PC-9 (cell line): ENCODE measurements around the gene TEX51. TPM values are rescaled to one million over a fixed set of nuclear protein-coding genes. Genes with fewer than 3 reads are reported as not detected.

Source experiments
- BruUV-seq: library from RNA; stranded (reverse); fragments of 400-500 nt; replicated peaks from 2 replicates; lab custom pipeline; 2021; lab: Mats Ljungman, UMichigan
- CTCF ChIA-PET: fragments of 300-600 bp; sonication (Branson Sonifier 250); formaldehyde crosslinking; loops from one replicate; lab custom pipeline; 2022; ENCODE audit warnings: antibody characterized with exemption; lab: Charles Lee
- POLR2A ChIA-PET: fragments of 300-600 bp; sonication (Branson Sonifier 250); formaldehyde crosslinking; loops from one replicate; lab custom pipeline; 2022; ENCODE audit warnings: antibody characterized with exemption; ENCODE audit not compliant: unreplicated experiment; lab: Charles Lee
- DNase-seq, 2 experiments: peaks; one replicate each; pipeline versions ENCODE4 v3.0.0 to v3.0.0-alpha.2; 2015 to 2022; ENCODE audit warnings: mixed read lengths in 1 of 2
- H2AFZ ChIP-seq: fragments of 200-600 bp; sonication (generic); 2 replicates; pipeline ENCODE4 v1.8.1; 2017; ENCODE audit warnings: antibody characterized with exemption
- H3F3A ChIP-seq: fragments of 200-600 bp; sonication (generic); 2 replicates; pipeline ENCODE4 v1.8.1; 2017; ENCODE audit warnings: antibody characterized with exemption, mild to moderate bottlenecking, low read depth; ENCODE audit not compliant: insufficient read depth
- H3K27ac ChIP-seq: fragments of 200-600 bp; sonication (generic); 2 replicates; pipeline ENCODE4 v1.6.1; 2016; ENCODE audit warnings: mixed run types
- H3K27me3 ChIP-seq: fragments of 200-600 bp; sonication (generic); 2 replicates; pipeline ENCODE4 v1.6.1; 2016; ENCODE audit warnings: low read depth, mixed run types; ENCODE audit not compliant: insufficient read depth
- H3K36me3 ChIP-seq: fragments of 200-600 bp; sonication (generic); 2 replicates; pipeline ENCODE4 v1.6.1; 2016; ENCODE audit warnings: low read depth, mixed run types
- H3K4me1 ChIP-seq: fragments of 200-600 bp; sonication (generic); replicated peaks from 2 replicates; pipeline ENCODE4 v1.6.1; 2016; ENCODE audit warnings: mixed run types; ENCODE audit not compliant: insufficient read depth
- H3K4me2 ChIP-seq: fragments of 200-600 bp; sonication (generic); 2 replicates; pipeline ENCODE4 v1.6.1; 2017; ENCODE audit warnings: mixed run types
- H3K4me3 ChIP-seq: fragments of 200-600 bp; sonication (generic); 2 replicates; pipeline ENCODE4 v1.6.1; 2016; ENCODE audit warnings: mixed run types
- H3K79me2 ChIP-seq: fragments of 200-600 bp; sonication (generic); 2 replicates; pipeline ENCODE4 v1.6.1; 2017; ENCODE audit warnings: low read depth, mixed run types
- H3K9me2 ChIP-seq: fragments of 200-600 bp; sonication (generic); 2 replicates; pipeline ENCODE4 v1.8.1; 2017; ENCODE audit warnings: mild to moderate bottlenecking; ENCODE audit not compliant: insufficient read depth
- H3K9me3 ChIP-seq: fragments of 200-600 bp; sonication (generic); 2 replicates; pipeline ENCODE4 v1.8.1; 2016; ENCODE audit warnings: low read depth; ENCODE audit not compliant: insufficient read depth
- H4K20me1 ChIP-seq: fragments of 200-600 bp; sonication (generic); 2 replicates; pipeline ENCODE4 v1.8.1; 2017; ENCODE audit not compliant: insufficient read depth
- EZH2 ChIP-seq: fragments of 200-600 bp; sonication (generic); IDR thresholded peaks from 2 replicates; pipeline ENCODE4 v1.8.0; 2017; ENCODE audit warnings: antibody characterized with exemption, low read depth
- intact Hi-C: fragments of 100-400 bp; cut with micrococcal nuclease; formaldehyde crosslinking; loops from one replicate; pipeline ENCODE4 v1.10.0; 2022; ENCODE audit not compliant: unreplicated experiment
- total RNA-seq: library from RNA; stranded (reverse); gene quantifications from 2 replicates; pipeline ENCODE4 v1.2.3, GENCODE V29; 2021
- TF ChIP-seq, protein P1 (sequence below): fragments of 200-600 bp; sonication (generic); conservative IDR thresholded peaks from 2 replicates; pipeline ENCODE4 v1.6.1; 2017; ENCODE audit warnings: mixed run types, antibody characterized with exemption, mild to moderate bottlenecking, moderate library complexity

The TEX51 gene
- total RNA-seq, 1 experiment from 2014 or later = not detected

DNA sequence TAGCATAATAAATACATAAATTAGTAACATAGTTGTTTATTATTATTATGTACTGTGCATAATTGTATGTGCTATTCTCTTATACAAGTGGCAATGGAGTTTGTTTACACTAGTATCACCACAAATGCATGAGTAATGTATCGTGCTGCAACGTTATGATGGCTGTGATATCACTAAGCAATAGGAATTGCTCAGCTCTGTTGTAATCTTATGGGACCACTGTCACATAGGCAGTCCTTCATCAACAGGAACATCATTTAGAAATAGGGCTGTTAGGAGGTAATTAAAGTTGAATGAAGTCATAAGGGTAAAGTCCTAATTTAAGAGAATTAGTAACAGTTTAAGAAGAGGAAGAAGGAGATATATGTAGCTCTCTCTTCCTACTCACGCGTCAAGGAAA is 33.8 kb downstream of the TEX51 start:
- CTCF ChIA-PET = no interaction called here
- no peaks in the 10 kb centered on the region for H3K36me3 ChIP-seq
- no peaks in the 10 kb centered on the region for H3K4me1 ChIP-seq
- H2AFZ ChIP-seq = no peak overlapping the region
- no peak overlapping the region for H3K4me2 ChIP-seq
- H3K79me2 ChIP-seq = no peaks in the 10 kb centered on the region
- POLR2A ChIA-PET = no interaction called here
- H4K20me1 ChIP-seq = no peaks in the 10 kb centered on the region
- no peak overlapping the region for H3K4me3 ChIP-seq
- H3K9me3 ChIP-seq = no peaks in the 10 kb centered on the region
- BruUV-seq = no TSS peak
- H3K27me3 ChIP-seq = peaks cover 50% of the 10 kb centered on the region
- H3K9me2 ChIP-seq = no peaks in the 10 kb centered on the region
- no peak for DNase-seq
- no peaks in the 10 kb centered on the region for H3F3A ChIP-seq
- no peak overlapping the region for H3K27ac ChIP-seq
- no peak for TF ChIP-seq EZH2
- intact Hi-C loops = no loop called here

DNA sequence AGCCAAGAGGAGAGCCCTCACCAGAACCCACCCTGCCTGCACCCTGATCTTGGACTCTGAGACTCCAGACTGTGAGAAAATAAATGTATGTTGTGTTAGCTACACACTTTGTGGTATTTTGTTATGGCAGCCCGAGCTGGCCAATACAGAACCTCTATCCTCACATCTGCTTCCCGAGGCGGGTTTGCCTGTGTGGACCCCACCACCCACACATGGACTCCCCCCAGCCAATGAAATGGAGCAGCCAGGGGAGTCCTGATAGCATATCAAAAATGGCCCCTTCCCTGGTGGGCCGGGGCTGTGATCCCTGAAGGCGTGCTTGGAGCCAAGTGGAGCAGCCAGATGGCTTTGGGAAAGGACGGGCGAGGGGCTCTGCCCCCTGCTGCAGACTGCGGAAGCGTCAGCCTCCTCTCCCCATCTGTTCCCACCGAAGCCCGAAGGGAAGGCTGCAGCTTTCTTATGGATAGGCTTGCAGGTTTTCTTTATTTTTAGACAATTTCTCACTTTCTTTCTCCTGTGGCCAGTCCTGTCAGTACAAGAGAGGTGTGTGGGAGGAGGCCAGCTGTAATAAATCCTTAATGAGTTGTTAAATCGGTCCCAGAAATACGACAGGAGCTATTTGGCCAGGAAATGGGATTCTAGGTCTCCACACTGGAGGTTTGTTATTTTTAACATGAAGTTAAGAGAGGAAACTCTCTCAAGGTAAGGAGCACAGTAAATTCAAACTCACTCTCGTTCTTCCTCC is 34.4 kb downstream of the TEX51 start:
- no TSS peak for BruUV-seq
- ChIA-PET CTCF (no interaction called here), POLR2A (no interaction called here)
- intact Hi-C loops = no loop called here
- Histone ChIP-seq H2AFZ (no peak overlapping the region), H3F3A (no peaks in the 10 kb centered on the region), H3K36me3 (no peaks in the 10 kb centered on the region), H3K4me1 (no peaks in the 10 kb centered on the region), H4K20me1 (no peaks in the 10 kb centered on the region), H3K4me2 (no peak overlapping the region), H3K9me2 (no peaks in the 10 kb centered on the region), H3K79me2 (no peaks in the 10 kb centered on the region), H3K4me3 (no peak overlapping the region), H3K27ac (no peak overlapping the region), H3K9me3 (no peaks in the 10 kb centered on the region), H3K27me3 (peaks cover 56% of the 10 kb centered on the region)
- no peak for DNase-seq
- TF ChIP-seq, protein P1, sequence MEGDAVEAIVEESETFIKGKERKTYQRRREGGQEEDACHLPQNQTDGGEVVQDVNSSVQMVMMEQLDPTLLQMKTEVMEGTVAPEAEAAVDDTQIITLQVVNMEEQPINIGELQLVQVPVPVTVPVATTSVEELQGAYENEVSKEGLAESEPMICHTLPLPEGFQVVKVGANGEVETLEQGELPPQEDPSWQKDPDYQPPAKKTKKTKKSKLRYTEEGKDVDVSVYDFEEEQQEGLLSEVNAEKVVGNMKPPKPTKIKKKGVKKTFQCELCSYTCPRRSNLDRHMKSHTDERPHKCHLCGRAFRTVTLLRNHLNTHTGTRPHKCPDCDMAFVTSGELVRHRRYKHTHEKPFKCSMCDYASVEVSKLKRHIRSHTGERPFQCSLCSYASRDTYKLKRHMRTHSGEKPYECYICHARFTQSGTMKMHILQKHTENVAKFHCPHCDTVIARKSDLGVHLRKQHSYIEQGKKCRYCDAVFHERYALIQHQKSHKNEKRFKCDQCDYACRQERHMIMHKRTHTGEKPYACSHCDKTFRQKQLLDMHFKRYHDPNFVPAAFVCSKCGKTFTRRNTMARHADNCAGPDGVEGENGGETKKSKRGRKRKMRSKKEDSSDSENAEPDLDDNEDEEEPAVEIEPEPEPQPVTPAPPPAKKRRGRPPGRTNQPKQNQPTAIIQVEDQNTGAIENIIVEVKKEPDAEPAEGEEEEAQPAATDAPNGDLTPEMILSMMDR = no peak
- no peak for TF ChIP-seq EZH2

DNA sequence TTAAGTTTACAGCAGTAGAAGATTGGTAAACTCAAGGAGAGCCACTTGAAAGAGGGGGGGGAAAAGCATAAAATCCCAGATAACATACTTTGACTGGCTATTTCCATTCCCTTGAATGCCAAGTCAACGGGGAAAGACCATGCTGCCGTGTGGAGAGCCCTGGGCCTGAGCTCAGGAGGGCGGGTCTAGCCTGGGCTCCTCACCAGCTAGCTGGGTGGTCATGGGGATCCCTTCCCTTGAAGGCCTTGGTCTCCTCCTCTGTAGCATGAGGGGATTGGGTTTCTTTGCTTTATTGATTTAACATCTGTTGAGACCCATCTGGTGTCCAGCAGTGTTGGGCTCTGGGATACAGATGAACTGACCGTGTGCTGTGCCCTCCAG is 35.0 kb downstream of the TEX51 start:
- Histone ChIP-seq H3K36me3 (no peaks in the 10 kb centered on the region), H3F3A (no peaks in the 10 kb centered on the region), H4K20me1 (no peaks in the 10 kb centered on the region), H2AFZ (no peak overlapping the region), H3K79me2 (no peaks in the 10 kb centered on the region), H3K9me3 (no peaks in the 10 kb centered on the region), H3K4me3 (no peak overlapping the region), H3K27ac (no peak overlapping the region), H3K4me2 (no peak overlapping the region), H3K4me1 (no peaks in the 10 kb centered on the region), H3K9me2 (no peaks in the 10 kb centered on the region), H3K27me3 (peaks cover 61% of the 10 kb centered on the region)
- POLR2A ChIA-PET = no interaction called here
- TF ChIP-seq EZH2 = no peak
- TF ChIP-seq, protein P1 = no peak
- BruUV-seq = no TSS peak
- DNase-seq = no peak
- intact Hi-C loops = no loop called here
- CTCF ChIA-PET = no interaction called here

DNA sequence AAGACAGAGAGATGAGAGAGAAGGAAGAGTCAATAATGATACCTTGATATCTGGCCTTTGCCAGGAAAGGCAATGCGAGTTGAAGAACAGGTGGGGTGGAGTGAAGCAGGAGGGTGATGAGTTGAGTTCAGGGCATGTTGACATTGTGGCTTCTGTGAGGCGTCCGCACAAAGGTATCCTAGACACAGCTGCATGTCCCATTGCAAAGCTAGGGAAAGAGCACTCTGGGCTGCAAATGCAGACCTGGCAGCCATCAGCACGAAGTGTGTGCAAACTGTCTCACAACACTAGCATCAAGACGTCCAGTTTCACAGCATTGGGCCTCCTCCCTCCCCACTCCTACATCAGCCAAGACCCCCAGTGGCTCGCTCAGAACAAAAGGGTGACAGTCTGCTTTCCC is 36.1 kb downstream of the TEX51 start:
- H3K9me3 ChIP-seq = no peaks in the 10 kb centered on the region
- no peaks in the 10 kb centered on the region for H3K79me2 ChIP-seq
- POLR2A ChIA-PET = no interaction called here
- no peaks in the 10 kb centered on the region for H4K20me1 ChIP-seq
- H3K4me1 ChIP-seq = no peaks in the 10 kb centered on the region
- intact Hi-C loops = no loop called here
- no peaks in the 10 kb centered on the region for H3K36me3 ChIP-seq
- no peaks in the 10 kb centered on the region for H3F3A ChIP-seq
- no peak overlapping the region for H3K4me3 ChIP-seq
- no peak overlapping the region for H3K27ac ChIP-seq
- H3K4me2 ChIP-seq = no peak overlapping the region
- no peaks in the 10 kb centered on the region for H3K9me2 ChIP-seq
- CTCF ChIA-PET = no interaction called here
- no peak for TF ChIP-seq EZH2
- TF ChIP-seq, protein P1 = no peak
- H2AFZ ChIP-seq = no peak overlapping the region
- H3K27me3 ChIP-seq = peaks cover 73% of the 10 kb centered on the region
- no TSS peak for BruUV-seq
- DNase-seq = no peak
